Fibroblast of the conjunctiva (primary cell): Measurements from ENCODE around the gene CNTN4.

Experiments used
- DNase-seq: peaks from one replicate; pipeline ENCODE4 v3.0.0-alpha.2; 2010; ENCODE audit warnings: low read depth

CNTN4 gene

DNA sequence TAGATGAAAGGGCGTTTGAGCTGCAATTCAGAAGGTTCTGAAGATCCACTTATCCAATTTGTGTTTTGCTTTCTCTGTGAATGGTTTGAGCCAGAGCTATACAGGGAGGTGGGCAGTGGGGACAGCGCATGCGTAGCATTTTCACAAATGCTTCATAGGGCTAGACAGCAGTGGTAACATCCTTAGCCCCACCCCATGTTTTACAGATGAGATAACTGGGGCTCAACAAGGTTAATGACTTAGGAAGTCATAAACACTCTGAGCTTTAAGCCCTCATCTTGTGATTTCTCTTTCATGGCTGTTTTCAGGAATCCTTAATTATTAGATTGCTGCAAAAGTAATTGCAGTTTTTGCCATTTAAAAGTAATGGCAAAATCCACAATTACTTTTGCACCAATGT lies 602.8 kb downstream of the CNTN4 start:
- no peak for DNase-seq

DNA sequence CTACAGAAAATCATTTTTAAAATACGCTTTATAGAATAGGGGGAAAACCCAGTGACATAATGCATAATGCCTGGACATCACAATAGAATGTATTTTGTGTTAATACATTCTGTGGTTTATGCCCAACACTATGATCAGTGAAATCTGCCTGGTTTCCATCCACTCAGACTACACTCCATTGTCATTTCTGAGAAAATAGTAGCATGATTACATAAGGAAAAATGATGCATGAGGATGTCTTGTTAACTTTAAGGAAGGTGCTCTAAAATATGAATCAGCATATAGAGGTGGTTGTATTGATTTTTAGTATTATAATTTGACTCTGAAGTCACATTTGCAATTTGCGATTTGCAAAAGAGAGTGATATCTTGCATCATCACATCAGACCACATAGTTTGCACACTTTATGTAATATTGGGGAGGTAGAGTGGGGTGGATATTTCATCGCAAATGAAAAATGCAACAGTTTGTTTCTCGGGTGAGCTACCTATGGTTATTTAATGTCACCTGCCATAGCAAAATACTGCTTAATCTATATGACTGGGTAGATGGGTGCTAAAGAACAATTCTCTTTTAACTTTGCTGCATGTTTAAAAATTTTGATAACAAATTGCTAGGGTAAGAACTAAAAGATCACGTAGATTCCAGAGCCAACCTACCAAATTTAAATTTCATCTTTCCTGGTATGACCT lies 607.6 kb downstream of the CNTN4 start:
- DNase-seq = no peak

DNA sequence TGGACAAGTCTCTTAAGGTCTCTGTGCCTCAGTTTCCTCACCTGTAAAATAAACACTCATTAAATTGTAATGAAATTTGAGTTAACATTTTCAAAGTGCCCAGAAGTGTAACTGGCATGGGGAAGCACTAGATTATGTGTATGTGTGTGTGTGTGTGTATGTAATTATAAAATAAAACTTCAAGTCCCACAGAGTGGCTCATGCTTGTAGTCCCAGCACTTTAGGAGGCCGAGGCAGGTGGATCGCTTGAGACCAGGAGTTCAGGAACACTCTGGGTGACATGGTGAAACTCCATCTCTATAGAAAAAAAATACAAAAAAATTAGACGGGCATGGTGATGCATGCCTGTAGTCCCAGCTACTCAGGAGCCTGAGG lies 608.2 kb downstream of the CNTN4 start:
- no peak for DNase-seq

DNA sequence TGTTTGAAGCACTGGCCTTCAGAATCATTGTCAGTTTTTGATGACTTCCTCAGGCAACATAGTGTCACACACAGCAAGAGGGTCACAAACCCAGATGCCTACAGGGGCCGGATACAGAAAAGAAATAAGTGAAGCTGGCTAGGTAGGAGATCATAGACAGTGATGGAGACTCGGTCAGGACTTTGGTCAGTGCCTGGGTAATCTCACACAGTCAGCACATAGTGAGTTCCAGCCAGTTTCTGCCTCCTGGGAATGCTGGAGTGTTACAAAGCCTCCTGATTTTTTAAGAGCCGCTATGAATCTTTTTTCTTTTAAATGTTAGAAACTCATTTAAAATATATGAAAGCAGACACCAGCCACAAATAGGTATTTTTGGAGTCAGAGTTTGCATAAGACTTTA lies 612.4 kb downstream of the CNTN4 start:
- no peak for DNase-seq

DNA sequence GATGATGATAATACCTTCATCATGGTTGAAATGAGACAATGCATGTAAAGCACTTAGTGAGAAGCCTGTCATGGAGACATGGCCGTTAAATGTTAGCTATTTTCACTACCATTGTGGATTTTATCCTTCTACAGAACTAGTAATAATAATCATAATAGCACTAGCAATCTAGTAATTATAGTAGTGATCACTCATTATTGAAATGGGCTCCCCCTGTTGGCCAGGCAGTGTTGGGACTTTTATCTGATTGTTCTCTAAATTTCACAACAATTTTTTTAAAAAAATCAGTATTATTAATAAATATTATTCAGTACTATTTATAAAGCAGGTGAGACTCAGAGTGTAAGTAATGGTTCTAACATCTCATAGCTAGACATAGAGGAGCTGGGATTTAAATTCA lies 615.3 kb downstream of the CNTN4 start:
- no peak for DNase-seq

DNA sequence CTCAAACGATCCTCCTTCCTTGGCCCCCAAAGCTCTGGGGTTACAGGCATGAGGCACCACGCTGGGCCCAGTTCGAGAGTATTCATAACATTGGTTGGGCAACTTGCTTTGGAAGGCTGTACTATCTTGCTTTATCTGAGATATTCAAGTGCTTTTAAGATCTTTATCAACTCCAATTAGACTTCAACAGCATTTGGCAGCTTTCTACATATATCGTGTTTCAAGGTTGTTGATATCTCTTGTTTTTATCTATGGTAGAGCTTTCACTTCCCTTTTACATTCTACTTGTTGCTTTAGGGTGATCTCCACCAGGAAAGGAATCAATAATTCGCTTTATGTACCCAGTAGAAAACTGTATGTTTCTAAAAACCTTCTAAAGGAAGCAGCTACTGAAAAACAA lies 616.2 kb downstream of the CNTN4 start:
- no peak for DNase-seq

DNA sequence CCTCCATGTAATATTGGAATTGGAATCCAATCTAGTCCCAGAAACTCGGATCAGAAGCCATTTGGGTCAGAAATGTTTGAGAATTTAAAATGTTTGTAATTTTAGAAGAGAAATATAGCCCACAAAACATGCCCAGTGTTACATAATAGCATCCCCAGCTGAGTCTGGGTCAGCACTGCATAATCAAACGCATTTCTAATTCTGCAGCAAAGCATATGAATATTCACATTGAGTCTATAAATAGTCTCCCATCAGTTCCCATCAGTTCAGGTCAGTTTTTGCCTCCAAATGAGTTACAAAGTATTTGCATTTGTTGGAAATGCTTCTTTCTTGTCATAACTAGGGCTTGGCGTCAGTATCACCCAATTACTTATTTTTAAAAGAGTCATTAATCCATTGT lies 628.4 kb downstream of the CNTN4 start:
- DNase-seq = no peak

DNA sequence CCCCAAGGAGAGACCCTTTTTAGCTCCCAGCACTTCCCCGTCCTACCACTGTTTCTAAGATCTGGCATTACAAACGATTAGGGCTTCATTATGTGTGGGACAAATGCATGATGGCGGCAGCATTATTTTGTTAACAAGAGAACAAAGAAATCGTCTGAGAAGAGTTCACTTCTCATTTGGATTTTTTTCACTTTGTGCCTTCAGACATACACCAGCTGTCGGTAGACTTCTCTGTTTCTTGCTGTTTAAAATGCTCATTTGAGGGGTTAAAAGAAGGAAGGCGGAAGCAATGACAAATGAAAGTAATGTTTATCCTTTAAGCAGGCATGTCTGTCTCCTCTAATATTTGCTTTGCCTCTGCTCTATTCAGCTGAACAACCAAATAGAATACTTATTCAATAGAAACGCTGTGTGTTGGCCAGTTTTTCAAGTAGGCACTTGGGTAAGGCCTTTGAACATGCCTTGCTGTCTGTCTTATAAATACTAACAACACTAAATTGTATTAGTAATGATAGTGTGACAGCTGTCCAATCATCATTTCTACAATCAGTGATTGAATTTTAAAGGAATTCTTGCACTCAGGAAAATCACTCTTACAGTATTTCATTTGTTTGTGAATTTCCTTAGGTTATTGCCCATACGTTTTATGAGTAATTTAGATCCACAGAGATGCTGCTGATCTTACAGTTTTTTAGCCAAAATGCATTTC lies 629.1 kb downstream of the CNTN4 start:
- no peak for DNase-seq

DNA sequence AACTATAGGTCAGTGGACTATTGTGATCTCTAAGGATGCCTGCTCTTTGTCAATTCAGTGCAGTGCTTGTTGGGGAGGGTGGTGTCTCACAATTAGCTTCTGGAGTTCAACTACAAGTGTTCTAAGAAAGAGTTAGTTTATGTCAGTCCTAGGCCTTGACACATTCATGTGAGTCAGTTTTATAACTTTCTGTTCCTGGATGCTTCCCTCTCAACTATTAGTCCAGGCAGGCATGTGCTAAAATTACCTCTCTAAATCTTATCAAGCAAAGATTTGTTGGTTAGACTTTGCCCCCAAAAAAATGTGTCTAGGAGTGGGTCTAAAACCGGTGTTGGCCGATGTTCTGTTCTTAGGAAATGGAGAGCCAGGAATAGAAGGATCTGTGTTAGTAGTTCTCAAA lies 633.2 kb downstream of the CNTN4 start:
- DNase-seq = no peak

DNA sequence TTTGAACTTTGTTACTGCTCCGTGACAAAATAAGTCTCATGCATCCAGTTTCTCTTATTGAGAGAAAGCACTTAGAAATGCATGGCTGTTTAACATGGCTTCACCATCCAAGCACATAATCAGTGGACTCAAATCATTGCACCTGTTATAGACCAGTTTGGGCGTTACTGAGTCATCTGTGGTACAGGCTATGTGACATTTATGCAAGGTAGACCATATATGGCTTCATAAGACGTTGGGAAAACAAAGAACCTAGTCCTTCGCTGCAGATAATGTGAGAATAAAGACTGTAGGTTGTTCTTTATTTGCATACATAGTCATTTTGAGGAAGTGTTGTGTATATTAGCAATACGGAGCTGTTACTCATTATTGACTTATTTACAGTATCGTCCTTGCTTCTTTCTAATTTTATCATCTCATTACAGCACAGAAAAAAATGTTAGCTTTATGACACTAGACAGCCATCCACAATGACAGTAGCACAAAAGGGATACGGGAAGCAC lies 636.8 kb downstream of the CNTN4 start:
- DNase-seq = no peak

DNA sequence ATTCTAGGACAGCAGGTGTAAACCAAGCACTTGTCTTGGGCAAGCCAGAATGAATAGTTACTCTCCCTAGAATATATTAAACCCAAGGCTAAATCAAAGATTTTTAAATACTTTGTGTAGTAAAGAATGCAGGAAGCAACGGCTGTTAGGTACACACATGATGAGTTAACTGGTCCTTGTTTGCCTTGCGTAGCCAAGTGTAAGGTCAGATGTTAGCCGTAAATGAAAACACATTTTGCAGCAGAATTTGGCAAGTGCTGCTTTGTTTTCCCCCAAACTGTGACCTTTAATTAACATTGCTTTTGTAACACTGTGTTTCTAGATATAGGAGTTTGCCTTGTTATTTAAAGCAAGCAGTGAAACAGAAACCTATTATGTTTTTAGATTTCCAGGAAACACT lies 642.9 kb downstream of the CNTN4 start:
- DNase-seq = no peak

DNA sequence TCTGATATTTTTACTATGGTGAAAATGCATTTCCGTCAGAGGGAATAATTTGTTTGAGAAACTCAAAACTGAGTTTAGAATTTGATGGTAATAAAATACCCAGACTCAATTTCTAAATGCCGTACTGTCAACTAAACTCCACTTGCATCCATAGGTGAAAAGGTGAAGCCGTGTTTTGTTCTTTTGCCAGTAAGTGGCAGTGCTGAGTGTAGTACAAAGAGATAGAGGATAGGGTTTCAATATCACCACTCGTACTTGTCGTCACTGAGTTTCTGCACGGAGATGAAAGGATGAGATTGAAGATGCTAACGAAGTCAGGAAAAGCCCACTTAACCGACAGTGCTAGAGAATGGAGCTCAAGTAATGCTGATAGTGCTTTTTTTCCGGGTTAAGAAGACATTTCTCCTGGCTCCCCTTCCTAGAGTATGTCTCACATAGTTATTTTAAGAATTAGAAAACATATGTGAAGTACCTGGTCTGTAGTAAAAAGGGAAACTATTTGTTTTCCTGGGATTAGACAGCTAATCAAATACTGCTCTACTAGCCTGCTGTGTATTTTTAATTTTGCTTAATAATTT lies 666.4 kb downstream of the CNTN4 start:
- no peak for DNase-seq

DNA sequence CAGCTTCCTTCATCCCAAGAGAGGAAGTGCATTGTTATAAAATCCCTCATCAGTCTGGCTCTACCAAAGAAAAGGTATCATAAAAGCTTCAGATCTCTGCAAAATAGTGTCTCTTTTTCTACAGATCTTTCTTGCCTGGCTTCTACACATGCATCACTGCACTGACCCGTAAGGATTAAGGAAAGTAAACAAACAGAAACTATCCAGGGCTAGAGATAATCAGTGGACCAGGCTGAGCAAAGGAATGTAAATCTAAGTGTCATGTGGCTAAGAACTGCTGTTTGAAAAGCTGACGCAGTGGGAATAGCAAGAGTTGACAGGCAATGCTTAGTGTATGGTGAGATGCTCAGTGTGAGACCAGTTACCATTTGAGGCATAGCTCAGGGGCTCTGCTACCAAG lies 671.8 kb downstream of the CNTN4 start:
- DNase-seq = no peak

DNA sequence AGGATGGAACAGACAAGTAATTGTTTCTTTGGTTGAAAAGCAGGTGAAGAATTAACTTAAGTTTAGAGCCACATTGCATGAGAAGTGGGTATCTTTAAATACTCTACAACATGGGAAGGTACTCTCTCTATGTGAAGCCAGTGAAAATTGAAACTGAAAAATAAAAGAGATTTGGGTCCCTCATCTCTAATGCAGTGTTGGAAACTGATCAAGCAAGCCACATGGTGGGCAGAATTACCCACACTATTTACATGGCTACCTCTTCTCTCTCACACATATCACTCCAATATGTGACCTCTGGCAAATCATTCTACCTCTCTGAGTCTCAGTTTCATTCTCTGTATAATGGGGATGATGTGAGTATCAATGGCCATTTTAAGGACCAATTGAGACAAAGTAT lies 672.5 kb downstream of the CNTN4 start:
- DNase-seq = no peak

DNA sequence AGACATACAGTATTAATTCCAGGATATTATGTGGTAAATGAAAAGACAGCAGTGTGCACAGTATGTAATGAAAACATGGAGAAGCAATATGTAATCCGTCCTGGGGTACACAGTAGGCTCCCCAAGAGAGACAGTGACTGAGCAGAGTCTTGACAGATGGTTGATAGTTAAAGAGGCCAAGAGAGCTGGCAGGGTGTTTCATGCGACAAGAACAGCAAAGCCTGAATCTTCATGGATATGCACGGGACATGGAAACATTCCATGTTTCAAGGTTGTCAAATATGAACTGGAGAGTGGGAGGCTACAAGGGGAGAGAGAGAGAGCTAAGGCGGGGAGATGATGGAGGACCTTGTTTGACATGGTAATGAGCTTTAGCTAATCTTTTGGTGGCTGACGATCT lies 673.1 kb downstream of the CNTN4 start:
- DNase-seq = no peak

DNA sequence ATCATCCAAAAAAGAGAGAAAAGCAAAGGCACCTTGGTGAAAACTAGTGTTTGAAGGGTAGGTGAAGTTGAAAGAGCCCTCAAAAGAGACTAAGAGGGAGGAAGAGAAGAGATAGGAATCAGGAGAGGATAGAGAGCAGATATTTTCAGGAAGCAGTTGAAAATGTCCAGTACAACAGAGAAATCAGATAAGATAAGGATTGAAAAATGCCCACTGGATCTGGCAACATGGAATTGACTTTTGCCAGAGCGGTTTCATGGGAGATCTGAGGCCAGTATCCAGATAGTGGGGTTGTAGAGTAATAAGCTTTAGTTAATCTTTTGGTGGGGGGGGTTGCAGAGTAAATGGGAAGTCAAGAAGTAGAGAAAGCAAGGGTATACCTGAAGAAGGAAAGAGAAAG lies 674.1 kb downstream of the CNTN4 start:
- DNase-seq = no peak

DNA sequence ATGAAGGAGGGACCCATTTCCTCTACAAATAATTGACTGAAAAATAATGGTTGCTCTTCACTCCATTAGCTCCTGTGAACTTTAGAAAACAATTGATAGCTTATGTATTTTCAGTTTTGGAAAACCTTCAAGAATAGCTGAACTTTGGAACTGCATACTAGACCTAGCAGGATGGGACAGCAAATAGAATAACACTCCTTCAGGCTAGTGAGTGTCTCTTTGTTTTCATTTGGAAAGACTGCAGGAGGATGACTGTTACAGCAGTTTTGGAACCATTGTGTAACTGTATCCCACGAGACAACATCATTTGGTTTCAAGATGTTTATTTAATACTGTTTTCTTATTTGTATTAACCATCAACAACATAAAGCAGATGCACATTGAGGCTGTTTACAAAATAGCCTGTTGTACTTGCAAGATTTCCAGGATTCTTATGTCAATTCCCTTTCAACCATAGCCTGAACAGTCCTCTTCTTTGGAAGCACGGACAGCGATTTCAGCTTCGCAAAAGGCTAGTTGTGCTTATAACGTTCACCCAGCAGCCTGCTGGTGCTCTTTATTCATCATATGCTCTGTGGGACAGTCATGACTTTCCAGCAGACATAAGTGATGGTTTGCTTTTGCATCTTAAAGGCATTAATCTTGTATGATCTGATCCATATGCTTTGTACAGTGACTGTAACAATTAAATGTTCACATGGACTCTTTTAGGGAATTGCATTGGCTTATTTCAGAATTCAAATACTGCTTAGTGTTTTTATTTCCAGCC lies 676.0 kb downstream of the CNTN4 start:
- DNase-seq = no peak

DNA sequence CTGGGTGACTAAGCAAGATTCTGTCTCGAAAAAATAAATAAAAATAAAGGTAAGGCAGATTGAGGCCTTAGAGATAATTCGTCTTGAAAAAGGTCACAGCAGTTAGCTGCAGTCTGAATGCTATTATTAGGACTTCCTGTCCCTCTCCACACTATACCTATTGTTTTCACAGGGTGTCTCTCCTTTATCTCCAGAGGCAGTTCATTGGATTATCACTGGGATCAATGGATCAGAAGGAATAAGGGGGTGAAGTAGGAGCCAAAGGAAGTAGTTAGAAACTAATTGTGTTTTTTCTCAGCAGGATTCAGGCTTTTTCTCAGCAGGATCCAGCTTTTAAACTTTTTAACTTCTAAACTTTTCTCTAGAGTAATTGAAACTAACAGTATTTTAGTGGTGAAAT lies 684.6 kb downstream of the CNTN4 start:
- no peak for DNase-seq

DNA sequence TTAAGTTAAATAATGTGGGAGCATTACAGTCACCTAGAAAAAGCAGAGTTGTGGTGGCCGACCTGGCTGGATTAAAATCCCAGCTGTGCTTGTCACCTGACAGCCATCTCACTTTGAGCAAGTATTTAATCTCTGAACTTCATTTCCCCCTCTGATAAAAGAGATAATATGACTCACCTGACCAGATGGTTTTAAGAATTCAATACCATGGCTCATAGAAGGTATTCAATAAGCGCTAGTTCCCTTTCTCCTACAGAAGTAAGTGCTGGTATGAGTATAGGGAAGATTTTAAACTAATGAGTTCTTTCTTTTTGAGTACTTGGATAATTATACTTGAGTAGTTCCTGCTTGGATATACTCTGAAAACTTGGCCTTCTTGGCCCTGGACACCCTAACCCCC lies 686.0 kb downstream of the CNTN4 start:
- no peak for DNase-seq

DNA sequence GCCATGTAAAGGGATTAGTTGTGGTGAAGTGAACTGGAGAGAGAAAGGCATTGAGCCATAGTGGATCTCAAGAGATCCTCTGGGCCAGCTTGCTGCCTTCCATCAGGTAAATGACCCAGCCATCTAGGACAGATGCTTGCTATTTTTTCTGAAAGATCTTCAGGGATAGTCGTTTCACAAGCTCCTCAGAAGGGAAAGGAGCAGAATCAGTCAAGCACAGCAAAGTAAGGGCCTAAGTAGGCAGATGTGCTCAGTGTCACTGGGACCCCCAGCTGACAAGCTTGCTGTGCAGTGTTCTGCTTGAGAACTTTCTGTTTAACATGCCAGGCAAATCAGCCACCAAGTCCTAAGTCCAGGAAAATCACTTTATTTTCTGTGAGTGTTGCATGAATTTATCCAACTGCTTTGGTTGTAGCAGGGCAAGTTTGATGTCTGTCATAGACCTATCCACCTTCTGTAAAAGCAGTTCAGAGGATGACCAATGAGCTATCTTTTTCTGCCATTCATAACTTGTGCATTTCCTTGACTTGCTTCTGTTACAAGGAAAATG lies 691.7 kb downstream of the CNTN4 start:
- no peak for DNase-seq

DNA sequence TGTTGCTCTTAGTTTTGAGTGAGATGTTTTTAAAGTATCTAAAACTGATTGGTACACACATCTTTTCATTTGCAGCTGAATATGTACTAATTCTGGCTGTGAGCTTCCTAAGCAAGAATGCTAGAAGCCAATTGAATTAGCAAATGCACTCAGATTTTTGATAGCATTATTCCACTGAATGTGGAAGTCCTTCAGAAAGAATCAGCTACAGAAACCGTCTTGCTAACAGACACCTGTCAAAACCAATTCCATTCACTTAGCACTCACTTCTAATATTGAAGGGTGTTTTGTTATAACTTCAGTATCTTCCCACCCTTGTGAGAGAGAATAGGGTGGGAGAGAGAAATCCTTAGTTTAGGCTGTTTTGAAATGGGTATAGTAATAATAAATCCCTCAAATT lies 693.8 kb downstream of the CNTN4 start:
- DNase-seq = no peak

DNA sequence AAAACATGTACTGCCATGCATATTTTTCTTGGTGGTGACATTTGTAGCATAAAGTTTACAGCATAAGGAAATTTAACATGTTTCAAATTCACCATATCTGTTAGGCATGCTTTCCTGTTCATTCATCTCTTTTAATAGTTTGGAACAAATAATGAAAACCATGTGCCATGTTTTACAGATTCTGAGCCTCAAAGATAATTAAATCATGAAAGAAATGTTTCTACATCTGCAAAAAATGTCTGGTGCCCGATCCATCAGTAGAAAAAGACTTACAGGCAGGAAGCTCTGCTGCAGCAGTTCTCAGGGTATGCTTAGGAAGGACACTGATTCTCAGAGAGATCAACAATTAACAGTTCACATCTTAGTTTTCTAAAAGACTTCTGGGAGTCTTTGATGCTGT lies 695.3 kb downstream of the CNTN4 start:
- DNase-seq = no peak

DNA sequence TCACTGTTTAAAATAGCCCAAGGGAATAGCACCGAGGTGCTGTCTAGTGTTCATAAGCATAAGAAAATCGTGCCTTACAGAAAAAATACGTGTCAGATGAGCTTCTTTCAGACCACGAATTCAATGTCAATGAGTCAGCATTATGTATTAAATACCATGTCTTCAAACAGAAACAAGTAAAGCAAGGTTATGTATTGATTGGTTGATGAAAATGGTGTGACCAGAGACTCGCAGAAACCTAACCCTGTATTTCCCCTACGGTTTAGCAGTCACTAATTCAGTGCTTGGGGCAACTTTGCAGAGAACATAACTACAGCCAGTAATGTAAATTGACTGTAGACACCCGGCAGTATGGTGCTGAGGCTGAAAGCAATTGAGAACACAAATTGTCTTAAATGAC lies 703.8 kb downstream of the CNTN4 start:
- DNase-seq = no peak
